Activated CD8-positive, alpha-beta memory T cell treated with anti-CD3 and anti-CD28 coated beads, Interleukin-2, amount 50 U/mL, for 1 hour (primary cell): ENCODE data around the gene EHD4.
A peak's percentile ranks its signal among the peaks of the same experiment; 100 is the strongest.

ENCODE experiments used
- DNase-seq: peaks from one replicate; pipeline ENCODE4 v3.0.0-alpha.2; 2020; ENCODE audit errors: extremely low read depth

EHD4 gene

DNA sequence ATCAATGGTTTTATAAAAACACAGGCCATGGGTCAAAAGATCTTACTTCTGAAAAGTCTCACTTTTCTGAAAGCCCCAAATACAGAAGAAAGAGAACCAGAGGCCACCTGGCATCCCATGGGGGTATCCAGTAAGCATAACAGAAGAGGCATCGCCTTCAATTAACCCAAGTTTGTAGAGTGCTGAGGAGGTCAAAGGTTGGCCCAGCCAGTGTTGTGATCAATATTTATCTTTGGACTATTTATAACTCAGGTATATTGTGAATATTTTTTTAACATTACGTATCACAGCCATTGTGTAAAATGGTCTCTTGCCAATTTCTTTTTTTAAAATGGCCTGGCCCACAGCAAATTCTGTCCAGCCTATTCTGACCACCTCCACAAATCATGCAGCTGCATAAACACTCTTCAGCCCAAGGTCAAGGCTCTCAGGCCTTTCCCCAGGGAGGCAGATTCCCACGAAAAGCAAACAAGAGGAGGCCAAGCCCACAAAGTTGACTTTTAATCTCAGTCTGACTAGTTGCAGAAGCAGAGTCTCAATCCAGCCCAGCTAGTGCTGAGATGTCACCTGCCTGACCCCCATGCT, 52.3 kb downstream of the EHD4 start:
- DNase-seq = no peak

DNA sequence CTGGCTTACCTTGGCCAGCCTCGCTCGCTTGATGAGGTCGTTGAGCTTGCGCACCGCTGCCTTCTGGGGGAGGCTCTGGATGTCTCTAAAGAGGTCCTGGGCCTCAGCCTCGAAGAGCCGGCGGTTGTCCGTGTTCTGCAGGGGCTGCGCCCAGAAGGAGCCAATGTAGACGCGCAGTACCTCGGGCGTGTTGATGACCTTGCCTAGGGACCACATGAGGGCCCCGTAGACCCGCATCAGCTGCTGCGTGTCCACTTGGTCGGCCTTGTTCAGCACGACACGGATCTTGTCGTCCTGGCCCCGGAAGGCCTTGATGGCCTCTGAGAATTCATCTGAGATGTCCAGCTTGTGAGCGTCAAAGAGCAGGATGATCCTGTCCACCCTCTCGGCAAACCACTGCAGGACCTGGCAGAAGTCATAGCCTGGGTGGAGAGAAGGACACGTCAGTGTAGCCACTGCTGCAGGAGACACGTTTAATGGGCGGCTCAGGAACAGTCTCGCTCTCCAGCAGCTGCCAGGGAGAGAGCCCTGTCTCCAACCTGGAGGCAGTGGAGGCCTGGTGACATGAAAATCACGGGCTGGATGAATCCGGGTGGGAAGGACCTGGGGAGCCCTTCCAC, 53.0 kb downstream of the EHD4 start:
- no peak for DNase-seq

DNA sequence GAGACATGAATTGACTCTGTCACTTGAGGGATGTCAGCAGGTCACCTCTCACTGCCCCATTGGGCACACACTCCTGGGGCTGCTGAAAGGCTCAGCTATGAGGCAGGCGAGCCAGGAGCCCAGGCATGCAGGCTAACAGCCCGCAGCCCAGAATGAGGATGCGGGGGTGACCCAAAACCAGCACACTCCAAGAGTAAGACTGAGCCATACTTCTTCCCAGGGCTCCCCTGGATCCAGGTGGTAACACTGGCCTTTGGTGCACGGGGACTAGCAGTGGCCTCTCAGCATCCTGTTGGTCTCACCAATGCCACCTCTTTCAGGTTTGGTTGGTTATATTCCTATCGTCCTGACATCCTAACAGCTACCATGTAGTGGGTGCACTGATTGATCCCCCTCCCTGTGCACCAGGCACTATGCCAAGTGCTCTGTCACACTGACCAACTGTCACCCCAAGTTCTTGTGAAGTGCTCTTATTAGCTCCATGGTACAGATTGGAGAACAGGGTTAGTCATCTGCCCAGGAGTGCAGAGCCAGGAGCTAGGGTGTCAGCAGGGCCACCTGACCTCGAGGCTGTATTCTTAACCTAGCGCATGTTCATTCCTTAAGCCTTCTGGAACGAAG, 53.7 kb downstream of the EHD4 start:
- no peak for DNase-seq

DNA sequence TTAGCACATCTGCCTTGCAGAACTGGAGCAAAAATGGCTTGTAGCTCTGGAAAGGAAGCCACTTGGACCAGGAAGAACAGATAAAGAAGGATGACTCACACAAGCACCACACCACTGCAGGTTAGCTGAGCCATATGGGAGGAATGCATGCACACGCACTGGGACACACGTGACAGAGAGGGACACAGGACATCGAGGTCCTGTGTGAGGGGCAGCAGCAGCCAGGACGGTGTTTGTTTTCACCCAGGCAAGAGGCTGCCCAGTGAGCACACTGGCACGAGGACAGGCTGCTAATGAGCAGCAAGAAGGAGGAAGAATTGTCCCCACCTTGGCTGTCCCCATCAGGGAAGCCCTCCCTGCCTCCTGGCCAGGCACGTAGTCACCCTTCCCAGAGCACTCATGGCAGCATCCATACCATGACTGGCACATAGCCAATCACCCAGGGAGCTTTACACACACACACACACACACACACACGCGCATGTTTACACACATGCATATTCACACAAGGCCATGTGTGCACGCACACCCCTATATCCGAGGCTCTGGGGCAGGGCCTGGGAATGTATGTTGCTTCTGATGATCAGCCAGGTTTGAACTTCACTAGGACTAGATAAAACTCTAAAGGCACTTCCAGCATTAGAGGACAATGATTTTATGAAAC, 54.5 kb downstream of the EHD4 start:
- DNase-seq = no peak

DNA sequence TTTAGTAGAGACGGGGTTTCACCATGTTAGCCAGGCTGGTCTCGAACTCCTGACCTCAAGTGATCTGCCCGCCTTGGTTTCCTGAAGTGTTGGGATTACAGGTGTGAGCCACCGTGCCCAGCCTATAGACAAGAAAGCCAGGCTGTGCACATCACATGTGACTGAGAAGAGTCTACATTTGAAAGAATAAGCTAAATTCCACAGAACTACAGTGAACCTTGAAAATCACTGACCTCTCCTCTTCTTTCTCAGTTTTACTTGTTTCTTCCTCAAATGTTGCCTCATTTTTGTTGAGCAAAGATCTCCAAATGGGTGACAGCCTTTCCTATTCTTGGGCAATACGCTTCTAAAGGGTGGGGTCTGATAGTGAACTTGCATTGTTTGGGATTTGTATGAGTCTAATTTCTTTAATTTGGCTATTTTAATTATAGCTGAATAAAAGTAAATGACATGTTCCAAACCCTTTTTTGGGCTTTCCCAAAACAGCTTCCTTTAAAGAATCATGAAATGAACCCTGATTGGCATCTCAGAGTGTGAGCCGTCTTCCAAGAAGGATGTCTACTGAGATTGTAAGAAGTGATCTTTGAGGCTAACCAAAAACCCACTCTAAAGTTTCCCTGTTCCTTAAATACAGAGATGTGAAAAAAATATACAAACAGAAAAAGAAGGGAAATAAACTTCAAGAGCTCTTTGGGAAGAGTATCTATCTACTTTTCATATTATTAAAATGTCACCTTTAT, 56.9 kb downstream of the EHD4 start:
- DNase-seq = no peak

DNA sequence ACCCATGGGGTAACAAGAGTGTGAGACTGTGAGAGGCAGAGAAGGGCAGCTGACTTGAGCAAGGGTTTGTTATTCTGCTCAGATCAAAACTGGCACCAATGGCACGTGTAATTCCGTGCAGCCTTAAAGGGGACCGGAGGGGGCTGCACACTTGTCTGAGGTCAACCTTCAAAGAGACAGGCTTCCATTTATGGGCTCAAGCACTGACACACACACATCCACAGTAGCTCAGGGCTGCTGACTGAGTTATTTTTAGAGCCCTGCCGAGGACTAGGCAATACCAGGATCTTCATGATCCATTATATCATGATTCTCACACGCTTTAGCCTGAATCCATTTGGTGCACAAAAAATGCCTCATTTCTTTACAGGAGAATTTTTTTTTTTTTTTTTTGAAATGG, 57.9 kb downstream of the EHD4 start:
- no peak for DNase-seq

DNA sequence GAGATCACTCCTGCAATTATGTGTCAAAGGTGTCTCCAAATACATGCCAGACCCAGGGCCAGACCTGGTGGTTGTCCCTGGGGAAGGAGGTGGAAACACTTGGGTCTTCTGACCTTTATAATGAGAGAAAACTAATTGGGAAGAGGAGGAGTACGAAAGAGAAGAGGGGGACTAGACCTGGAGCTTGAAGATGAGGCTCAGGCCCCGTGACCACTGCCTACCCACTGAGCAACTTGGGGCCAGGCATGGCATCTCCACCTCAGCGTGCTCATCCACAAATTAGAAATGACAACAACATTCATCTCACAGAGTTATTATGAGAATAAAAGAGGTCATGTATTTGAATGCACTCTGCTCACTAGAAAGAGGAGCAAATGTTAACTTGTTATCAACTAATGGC, 59.1 kb downstream of the EHD4 start:
- no peak for DNase-seq

DNA sequence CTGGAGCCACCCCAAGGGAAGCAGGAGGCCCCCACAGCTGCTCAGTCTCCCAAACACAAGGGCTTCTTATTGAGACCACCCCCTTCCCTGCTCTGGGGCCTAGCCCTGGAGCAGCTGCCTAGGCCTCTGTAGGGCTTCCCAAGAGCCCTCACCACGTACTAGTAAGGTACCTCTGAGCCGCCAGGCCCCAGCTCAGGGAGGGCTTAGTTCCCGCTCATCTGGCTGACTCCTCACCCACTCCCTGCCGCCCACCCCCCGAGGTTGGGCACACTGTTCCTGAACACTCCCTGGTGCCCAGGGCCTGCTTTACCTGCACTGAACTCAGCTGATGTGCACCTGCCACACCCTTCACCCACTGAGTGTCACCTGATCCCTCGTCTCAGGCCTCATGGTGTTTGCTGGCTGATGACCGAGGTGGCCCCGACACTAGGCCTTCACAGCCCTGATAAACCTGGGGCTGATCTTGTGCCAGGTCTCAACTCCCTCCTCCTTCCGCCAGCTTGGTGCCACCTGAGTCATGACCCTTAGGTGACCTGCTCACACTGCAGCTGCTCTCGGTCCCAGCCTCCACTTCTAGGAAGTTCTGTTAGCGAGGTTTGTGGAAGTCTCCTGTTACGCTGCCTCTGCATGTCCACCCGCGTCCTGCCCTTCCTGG, 60.5 kb downstream of the EHD4 start:
- DNase-seq = no peak

DNA sequence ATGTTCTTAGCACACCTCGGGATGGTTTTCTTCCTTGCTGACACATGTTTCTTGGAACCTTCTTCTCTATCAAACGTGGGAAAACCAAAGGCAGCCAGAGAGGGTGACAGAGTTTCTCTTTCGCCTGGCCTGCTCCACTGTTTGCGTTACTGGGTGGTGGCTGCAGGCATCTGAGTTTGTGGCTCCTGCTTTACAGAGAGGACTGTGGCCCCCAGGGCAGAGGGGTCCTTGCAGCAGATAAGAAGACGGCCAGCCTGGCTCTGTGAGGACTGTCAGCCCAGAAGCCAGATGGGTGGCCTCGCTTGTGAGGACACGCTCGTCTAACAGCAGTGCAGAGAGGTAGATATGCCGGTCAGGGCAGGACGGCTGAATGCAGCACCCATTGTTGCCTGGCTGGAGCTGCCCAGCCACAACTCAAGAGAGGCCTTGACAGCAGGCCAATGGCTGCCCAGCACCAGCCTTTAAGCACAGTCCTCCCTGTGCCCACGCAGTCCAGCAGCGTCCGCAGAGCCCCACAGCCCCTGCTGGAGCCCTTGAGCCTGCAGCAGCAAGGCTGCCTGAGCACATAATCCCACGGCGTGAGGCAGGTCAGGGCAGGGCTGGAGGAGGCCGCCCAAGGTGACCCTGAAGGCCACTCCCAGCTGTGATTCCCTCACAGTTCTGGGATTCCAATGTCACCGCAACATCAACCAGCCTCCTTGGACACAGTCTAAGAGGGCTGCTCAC, 63.5 kb downstream of the EHD4 start:
- DNase-seq = no peak

DNA sequence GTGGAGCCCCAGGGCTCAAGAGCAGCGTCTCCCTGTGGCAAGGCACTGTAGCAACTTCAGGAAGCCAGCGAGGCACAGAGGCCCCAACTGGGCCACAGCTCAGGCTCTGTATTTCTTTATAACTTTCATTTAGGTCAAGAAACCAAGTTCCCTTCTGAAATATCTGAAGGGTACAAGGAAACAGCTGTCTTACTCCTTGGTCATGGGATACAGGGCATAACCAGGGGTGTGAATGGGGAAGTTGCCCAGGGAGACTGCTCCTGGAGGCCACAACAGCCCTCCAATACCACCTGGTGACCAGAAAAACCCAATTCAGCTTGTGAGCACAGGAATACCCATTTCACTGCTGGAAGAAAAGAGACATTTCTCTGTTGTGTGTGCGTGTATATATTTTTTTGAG, 65.2 kb downstream of the EHD4 start:
- no peak for DNase-seq

DNA sequence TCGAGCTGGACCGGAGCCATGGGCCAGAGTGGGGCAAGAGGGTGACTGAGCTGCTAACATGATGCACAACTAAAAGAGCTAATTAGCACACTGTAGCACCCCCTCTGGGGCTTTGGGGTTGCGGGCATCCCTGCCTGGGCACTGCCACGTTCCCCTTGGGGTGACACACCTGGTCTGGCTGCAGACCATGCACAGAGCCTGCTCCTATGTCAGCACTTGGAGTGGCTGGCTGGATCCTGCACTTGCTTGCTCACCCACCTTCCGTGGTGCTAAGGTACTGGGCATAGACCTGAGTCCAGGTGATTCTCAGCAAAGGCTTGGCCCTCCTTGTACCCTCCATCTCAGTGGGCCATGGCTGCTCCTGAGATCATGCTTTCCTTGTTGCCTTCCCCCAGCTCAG, 65.7 kb downstream of the EHD4 start:
- no peak for DNase-seq

DNA sequence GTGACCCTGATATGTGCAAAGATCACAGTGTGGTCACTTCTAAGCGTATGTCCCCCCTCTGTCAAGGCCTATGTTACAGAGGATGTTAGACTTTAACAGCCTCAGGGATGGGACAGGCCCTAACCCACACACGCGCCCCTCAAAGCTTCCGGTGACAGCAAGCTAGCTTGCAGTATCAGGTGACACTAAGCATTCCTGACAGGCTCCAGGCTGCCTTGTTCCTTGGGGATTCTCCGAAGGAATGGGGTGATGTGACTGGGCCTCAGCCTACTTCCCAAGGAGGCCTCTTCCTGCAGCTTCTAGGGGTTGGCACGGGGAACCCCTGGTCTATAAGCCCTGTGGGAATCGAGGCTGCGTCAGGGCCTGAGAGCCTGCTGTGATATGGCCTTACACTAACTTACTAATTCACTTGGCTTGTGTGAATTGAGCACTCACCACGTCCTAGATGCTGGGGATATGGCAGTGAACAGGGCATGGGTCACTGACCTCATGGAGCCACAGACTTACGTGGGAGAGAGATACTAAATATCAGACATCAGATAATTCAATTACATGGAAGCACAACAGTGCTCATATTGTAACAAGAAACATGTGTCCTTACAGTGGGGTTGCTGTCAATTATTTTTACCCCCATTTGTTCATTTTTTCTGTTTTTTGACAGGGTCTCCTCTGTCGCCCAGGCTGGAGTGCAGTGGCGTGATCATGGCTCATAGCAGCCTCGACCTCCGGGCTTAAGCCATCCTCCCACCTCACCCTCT, 67.1 kb downstream of the EHD4 start:
- no peak for DNase-seq

DNA sequence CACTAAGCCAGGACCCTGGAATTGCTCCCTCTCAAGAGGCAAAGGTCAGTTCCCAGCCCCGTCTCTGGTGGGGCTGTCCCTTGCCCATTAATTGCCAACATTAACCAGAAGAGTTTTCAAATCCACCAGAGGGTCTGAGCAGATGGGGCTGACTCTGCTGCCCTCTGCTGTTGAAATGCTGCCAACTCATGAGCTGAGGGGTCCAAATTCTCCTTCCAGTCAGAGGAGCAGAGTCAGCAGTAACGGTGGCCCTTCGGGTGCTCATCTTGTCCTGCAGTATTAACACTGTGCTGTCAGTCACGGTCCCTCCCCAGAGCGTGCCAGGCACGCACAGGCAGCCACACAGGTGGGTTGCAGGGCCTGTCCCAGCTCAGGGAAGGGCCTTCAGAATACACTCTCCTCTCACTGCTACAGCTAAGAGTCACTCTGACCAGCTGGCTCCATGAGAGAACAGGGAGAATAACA, 67.8 kb downstream of the EHD4 start:
- peak; percentile 42 for DNase-seq

DNA sequence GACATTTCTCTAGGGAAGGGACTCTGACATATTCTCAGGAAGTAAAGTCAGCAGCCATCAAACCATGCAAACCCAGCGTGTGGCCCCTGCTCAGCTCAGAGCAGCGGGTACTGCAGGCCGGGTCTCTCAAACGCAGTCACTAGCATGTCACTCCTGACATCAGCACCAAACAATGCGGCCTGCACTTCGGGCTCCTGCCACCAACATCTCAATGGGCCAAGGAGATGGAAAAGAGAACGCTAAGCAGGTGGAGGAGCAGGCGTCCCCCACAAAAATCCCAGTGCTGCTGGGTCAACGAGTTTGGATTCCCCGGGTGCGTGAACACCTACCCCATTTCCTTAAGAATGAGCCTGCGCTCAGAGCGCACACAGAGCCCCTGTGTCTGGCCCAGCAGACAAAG, 68.6 kb downstream of the EHD4 start:
- DNase-seq = no peak

DNA sequence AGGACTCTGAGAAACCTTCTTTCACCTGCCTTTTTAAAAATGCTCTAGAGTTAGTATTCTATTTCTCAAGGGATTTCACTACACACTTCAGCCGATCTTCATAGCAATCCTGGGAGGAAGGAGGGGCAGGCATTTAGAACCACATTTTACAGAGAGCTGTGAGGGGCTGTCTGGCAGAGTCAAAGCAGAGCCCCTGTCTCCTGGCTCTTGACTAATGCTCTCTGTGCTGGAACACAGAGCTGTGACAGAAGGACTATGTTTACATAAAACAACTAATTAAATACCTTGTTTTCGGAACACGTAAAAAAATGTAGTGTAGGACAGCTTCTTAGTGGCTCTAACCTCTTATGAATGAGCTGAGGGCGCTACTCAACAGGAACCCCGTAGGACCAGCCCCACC, 70.9 kb downstream of the EHD4 start:
- DNase-seq = no peak

DNA sequence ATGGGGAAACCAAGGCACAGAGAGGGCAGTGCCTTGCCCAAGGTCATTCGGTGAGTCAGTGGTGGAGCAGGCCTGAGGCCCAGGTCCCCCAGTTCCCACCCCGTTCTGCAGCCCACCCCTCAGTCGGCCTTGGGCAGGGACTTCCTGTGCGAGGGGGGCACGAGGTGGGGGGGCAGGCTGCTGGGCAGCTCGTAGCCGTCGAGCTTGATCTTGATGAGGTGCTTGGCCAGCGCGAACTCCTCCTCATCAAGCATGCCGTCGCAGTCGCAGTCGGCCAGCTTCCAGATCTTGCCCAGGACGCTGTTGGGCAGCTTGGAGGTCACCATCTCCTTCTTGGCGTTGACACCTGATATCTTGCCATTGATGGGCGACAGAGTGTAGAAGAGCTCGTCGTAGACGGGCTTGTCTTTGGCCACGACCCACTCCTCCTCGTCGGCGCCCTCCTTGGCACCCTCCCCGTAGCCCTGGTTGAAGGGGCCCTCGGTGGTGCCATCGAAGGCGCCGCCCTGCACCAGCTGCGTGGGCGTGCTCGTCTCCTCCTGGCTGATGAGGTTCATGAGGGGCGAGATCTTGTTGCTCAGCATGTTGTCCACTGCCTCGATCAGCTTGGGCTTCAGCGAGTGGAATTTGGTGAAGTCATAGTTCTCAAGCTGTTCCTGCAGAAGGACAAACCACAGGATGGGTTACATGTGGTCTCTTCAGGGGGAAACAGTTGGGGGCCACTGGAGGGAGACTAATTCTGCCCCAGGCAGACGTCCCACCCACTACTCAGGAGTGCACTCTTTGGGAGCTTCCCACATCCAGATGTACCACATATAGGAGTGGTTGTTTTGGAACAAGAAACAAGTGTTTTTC, 71.6 kb downstream of the EHD4 start:
- DNase-seq = no peak

DNA sequence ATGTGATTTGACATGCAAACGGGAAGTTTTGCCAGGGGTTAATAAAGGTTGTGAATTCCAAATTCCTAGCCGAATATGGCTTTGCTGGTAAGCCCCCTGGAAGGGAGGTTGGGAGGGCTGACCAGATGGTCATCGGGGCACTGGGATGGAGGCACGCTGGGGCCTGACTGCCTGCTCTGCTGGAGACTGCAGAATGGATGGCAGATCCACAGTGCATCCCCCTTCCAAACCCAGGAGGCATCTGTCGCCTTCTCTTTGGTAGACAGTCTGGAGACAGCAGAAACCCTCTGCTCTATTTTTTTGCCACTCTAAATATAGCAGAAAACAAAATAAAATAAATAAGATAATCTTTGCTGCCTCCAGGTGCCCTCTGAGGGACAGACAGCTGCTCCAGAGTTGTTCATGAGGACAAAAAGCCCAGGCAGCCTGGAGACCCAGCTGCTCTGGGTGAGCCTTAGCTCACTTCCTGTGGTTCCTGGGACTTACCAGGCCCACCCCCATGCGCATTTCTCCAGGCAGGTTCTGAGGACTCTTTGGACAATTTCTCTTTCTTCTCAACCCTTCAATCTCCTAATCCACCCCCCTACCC, 72.4 kb downstream of the EHD4 start:
- no peak for DNase-seq

DNA sequence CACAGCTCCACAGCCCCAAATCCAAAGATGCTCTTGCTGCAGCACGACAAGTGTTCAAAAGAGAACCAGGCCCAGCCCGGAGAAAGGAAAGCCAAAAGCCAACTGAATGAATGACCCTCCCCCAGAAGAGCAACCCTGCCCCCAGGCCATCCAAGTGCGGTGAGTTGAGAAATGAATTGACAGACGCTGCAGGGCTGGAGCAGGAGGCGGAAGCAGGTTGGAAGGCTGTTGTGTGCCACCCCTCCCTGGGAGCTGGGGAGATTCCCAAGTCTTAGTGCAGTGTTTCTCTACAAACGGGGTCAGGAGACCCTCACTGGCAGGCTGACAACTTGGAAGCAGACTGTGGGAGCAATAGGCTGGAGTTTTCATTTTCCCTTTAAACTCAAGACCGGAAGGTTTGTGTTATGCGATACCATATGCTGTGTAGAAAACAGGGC, 75.0 kb downstream of the EHD4 start:
- no peak for DNase-seq

DNA sequence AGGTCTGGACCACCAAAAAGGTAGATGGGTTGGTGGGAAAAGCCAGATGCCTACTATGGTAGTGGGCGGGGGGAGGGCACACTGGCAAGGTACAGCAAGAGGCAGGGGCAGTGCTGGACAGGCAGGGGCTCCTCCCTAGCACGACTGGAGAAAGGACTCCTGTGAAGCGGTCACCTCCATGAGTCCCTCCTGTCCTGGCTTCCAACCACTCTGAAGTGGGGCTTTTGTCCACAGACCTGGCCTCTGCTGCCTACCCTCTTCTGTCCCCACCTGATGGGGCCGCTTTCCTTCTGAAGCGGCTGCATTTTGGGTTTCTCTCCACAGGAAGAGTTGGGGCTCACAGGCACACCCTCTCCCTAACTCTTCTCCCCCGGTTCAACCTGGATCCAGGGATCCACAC, 75.8 kb downstream of the EHD4 start:
- no peak for DNase-seq
